Activated CD4-positive, alpha-beta memory T cell treated with anti-CD3 and anti-CD28 coated beads, Interleukin-2, amount 10 ng/mL, durations not matched to agents 7 days and 5 days (primary cell): ENCODE measurements around the gene TMEM145. TPM values are rescaled to one million over a fixed set of nuclear protein-coding genes. Genes with fewer than 3 reads are reported as not detected.
A peak's percentile ranks its signal among the peaks of the same experiment; 100 is the strongest.

Experiments
- CTCF ChIA-PET: fragments of 350-600 bp; sonication (Branson Sonifier 250); formaldehyde crosslinking; loops from one replicate; lab custom pipeline; 2021; ENCODE audit warnings: antibody characterized with exemption, inconsistent platforms; lab: Charles Lee
- POLR2A ChIA-PET: fragments of 350-600 bp; sonication (Branson Sonifier 250); formaldehyde crosslinking; loops from one replicate; lab custom pipeline; 2021; ENCODE audit warnings: antibody characterized with exemption; lab: Charles Lee
- DNase-seq: peaks from one replicate; pipeline ENCODE4 v3.0.0-alpha.2; 2020
- H3K27ac Mint-ChIP-seq: one replicate; pipeline ENCODE4 v1.8.0; 2021; ENCODE audit warnings: mild to moderate bottlenecking, mixed read lengths
- H3K27me3 Mint-ChIP-seq: one replicate; pipeline ENCODE4 v1.8.0; 2021; ENCODE audit warnings: mixed read lengths
- H3K36me3 Mint-ChIP-seq: one replicate; pipeline ENCODE4 v1.8.0; 2021; ENCODE audit warnings: low read depth, mixed read lengths
- H3K4me1 Mint-ChIP-seq: one replicate; pipeline ENCODE4 v1.8.0; 2021; ENCODE audit warnings: mixed read lengths
- H3K4me3 Mint-ChIP-seq: one replicate; pipeline ENCODE4 v1.8.0; 2021; ENCODE audit warnings: mild to moderate bottlenecking, mixed read lengths
- H3K9me3 Mint-ChIP-seq: one replicate; pipeline ENCODE4 v1.8.0; 2021; ENCODE audit warnings: mixed read lengths
- total RNA-seq, 2 experiments: library from RNA; stranded (reverse); gene quantifications; one replicate each; pipeline ENCODE4 v1.2.3, GENCODE V29; 2021

TMEM145 gene
- total RNA-seq, 2 experiments from 2014 or later, result 0.23 TPM; not detected in 1

DNA sequence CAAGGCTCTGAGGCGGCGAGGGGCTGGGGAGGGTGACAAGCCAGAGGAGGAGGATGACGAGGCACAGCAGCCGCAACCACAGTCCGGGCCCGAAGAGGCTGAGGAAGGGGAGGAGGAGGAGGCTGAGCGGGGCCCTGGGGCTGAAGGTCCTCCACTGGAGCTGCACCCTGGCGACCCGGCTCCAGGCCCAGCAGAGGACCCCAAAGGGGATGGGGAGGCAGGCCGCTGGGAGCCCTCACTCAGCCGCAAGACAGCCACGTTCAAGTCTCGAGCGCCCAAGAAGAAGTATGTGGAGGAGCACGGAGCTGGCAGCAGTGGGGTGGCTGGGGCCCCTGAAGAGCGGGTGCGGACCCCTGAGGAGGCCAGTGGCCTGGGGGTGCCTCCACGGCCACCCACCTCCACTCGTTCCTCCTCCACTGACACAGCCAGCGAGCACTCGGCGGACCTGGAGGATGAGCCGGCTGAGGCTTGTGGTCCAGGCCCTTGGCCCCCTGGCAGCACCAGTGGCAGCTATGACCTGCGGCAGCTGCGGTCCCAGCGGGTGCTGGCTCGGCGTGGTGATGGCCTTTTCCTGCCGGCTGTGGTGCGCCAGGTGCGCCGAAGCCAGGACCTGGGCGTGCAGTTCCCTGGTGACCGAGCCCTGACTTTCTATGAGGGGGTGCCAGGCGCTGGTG lies 41.1 kb upstream of the TMEM145 start:
- Mint-ChIP-seq H3K27ac (no peak overlapping the region), H3K27me3 (no peaks in the 10 kb centered on the region), H3K4me1 (peaks cover 57% of the 10 kb centered on the region), H3K36me3 (peaks cover 50% of the 10 kb centered on the region), H3K4me3 (no peak overlapping the region), H3K9me3 (no peaks in the 10 kb centered on the region)
- ChIA-PET POLR2A (interaction anchor here (1.1 to 3.5 kb wide), 6 partner anchors 8 to 72 kb away, joined by 3 to 48 read pairs (median 18); partner anchors contain the start of gene GSK3A), CTCF (interaction anchor here (2.1 to 3.2 kb wide), 2 partner anchors 7 to 29 kb away, joined by 10 to 43 read pairs; partner anchors contain the start of gene GSK3A)
- DNase-seq, result no peak

GRCh38 chr19:42272535-42272897 lies 40.6 kb upstream of the TMEM145 start:
- Mint-ChIP-seq H3K4me1 (peaks cover 60% of the 10 kb centered on the region), H3K27ac (no peak overlapping the region), H3K9me3 (no peaks in the 10 kb centered on the region), H3K27me3 (no peaks in the 10 kb centered on the region), H3K36me3 (peaks cover 50% of the 10 kb centered on the region), H3K4me3 (no peak overlapping the region)
- no peak for DNase-seq
- POLR2A ChIA-PET, result interaction anchor here (1.1 to 1.5 kb wide), 2 partner anchors 10 to 28 kb away, joined by 3 to 4 read pairs; no protein-coding TSS in a partner anchor
- CTCF ChIA-PET, result no interaction called here

DNA sequence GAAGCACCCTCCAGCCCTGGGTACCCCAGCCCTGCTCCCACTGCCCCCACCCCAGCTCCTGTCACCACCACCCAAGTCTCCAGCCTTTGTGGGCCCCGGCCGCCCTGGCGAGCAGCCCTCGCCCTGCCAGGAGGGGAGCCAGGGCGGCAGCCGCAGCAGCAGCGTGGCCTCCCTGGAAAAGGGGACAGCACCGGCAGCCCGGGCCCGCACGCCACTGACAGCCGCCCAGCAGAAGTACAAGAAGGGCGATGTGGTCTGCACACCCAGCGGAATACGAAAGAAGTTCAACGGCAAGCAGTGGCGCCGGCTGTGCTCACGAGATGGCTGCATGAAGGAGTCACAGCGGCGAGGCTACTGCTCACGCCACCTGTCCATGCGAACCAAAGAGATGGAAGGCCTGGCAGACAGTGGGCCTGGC lies 40.1 kb upstream of the TMEM145 start:
- no peak for DNase-seq
- peaks cover 50% of the 10 kb centered on the region for H3K36me3 Mint-ChIP-seq
- H3K27me3 Mint-ChIP-seq, result no peaks in the 10 kb centered on the region
- POLR2A ChIA-PET, result interaction anchor here (1.1 to 1.5 kb wide), 2 partner anchors 10 to 29 kb away, joined by 3 to 4 read pairs; no protein-coding TSS in a partner anchor
- no peak overlapping the region for H3K4me3 Mint-ChIP-seq
- CTCF ChIA-PET, result no interaction called here
- H3K4me1 Mint-ChIP-seq, result peaks cover 58% of the 10 kb centered on the region
- H3K27ac Mint-ChIP-seq, result no peak overlapping the region
- H3K9me3 Mint-ChIP-seq, result no peaks in the 10 kb centered on the region

- DNase-seq, result no peak
- Mint-ChIP-seq H3K36me3 (peaks cover 56% of the 10 kb centered on the region), H3K27ac (no peak overlapping the region), H3K4me3 (no peak overlapping the region), H3K27me3 (no peaks in the 10 kb centered on the region), H3K9me3 (no peaks in the 10 kb centered on the region), H3K4me1 (peaks cover 62% of the 10 kb centered on the region)
- ChIA-PET POLR2A (interaction anchor here (1.2 to 10.0 kb wide), 3 partner anchors 9 to 29 kb away, joined by 3 to 106 read pairs (median 3); partner anchors contain the start of gene GSK3A), CTCF (no interaction called here)
These were observed 39.6 kb upstream of the TMEM145 start for GRCh38 chr19:42273407-42274064.

DNA sequence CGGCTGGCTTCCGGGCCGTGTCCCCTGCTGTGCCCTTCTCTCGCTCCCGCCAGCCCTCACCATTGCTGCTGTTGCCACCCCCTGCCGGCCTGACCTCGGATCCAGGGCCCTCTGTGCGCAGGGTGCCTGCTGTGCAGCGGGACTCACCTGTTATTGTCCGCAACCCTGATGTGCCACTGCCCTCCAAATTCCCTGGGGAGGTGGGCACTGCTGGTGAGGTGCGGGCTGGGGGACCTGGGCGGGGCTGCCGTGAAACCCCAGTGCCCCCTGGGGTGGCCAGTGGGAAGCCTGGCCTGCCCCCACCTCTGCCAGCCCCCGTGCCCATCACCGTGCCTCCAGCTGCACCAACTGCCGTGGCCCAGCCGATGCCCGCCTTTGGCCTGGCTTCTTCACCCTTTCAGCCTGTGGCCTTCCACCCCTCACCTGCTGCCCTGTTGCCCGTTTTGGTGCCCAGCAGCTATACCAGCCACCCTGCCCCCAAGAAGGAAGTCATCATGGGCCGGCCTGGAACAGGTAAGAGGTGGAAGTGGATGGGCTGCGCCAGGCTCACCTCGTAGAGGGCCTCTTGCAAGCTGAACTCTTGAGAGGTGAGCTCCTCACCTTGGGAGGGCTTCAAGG lies 38.9 kb upstream of the TMEM145 start:
- Mint-ChIP-seq H3K9me3 (no peaks in the 10 kb centered on the region), H3K27ac (peak overlapping the region; percentile 62), H3K27me3 (no peaks in the 10 kb centered on the region), H3K4me1 (peaks cover 68% of the 10 kb centered on the region), H3K36me3 (peaks cover 58% of the 10 kb centered on the region), H3K4me3 (no peak overlapping the region)
- no peak for DNase-seq
- CTCF ChIA-PET, result interaction anchor here (0.9 kb wide), 1 partner anchor 142 kb away, joined by 3 read pairs; the partner anchor contains the start of gene POU2F2
- POLR2A ChIA-PET, result interaction anchor here (0.9 to 10.0 kb wide), 6 partner anchors 9 to 141 kb away, joined by 3 to 106 read pairs (median 4); partner anchors contain the start of genes ERF, GSK3A and POU2F2

DNA sequence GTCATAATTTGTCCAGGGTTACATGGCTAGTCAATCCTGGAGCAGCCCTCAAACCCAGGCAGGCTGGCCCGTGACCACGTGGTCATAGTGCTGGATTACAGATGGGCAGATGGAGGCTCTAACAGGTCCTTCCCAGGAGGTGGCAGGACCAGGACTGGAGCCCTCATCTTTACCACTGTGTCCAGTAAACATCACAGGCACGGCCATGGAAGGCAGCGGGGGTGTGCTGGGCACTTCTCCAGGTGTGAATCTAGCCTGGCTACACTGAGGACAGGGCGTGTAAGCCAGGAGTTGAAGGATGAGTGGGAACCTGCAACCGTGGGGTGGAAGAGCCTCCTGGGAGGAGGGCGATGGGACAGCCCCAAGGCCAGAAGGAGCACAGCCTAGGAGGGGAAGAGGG lies 38.0 kb upstream of the TMEM145 start:
- Mint-ChIP-seq H3K27me3 (no peaks in the 10 kb centered on the region), H3K9me3 (no peaks in the 10 kb centered on the region), H3K4me1 (peaks cover 67% of the 10 kb centered on the region), H3K36me3 (peaks cover 51% of the 10 kb centered on the region), H3K27ac (peak overlapping the region; percentile 76), H3K4me3 (peak overlapping the region; percentile 43)
- DNase-seq, result no peak
- CTCF ChIA-PET, result interaction anchor here (0.6 to 0.9 kb wide), 2 partner anchors 143 to 1171 kb away, joined by 3 read pairs; partner anchors contain the start of gene POU2F2
- POLR2A ChIA-PET, result interaction anchor here (1.0 to 10.0 kb wide), 4 partner anchors 8 to 142 kb away, joined by 3 to 106 read pairs (median 4); partner anchors contain the start of genes ERF, GSK3A and POU2F2

GRCh38 chr19:42275517-42275916 lies 37.6 kb upstream of the TMEM145 start:
- POLR2A ChIA-PET, result interaction anchor here (1.0 to 10.0 kb wide), 2 partner anchors 31 to 143 kb away, joined by 3 to 106 read pairs; partner anchors contain the start of genes GSK3A and POU2F2
- H3K9me3 Mint-ChIP-seq, result no peaks in the 10 kb centered on the region
- H3K36me3 Mint-ChIP-seq, result peaks cover 49% of the 10 kb centered on the region
- peak overlapping the region; percentile 54 for H3K4me3 Mint-ChIP-seq
- no peak for DNase-seq
- peaks cover 63% of the 10 kb centered on the region for H3K4me1 Mint-ChIP-seq
- CTCF ChIA-PET, result interaction anchor here (0.6 kb wide), 2 partner anchors 143 to 1170 kb away, joined by 3 read pairs; no protein-coding TSS in a partner anchor
- H3K27ac Mint-ChIP-seq, result peak overlapping the region; percentile 93
- H3K27me3 Mint-ChIP-seq, result no peaks in the 10 kb centered on the region

DNA sequence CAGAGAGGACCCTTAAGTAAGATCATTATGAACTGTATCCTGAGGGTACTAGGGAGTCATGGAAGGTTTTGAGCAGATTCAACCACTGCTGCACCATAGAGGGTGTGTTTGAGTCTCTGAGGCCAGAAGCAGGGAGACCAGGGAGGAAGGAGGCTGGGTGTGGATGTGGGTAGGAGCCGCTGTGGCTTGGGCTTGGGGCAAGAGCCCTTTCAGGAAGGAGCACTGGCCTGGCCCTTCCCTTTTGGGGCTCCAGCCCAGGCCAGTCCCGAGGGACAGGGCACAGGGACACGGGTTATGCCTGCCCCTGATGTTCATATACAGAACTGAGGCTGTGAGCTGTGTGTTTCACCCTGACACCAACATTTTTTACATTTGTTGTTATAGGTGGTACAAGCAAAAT lies 36.8 kb upstream of the TMEM145 start:
- POLR2A ChIA-PET, result interaction anchor here (10.0 kb wide), 1 partner anchor 32 kb away, joined by 106 read pairs; the partner anchor contains the start of gene GSK3A
- H3K27ac Mint-ChIP-seq, result peak overlapping the region; percentile 93
- no peak for DNase-seq
- peaks cover 45% of the 10 kb centered on the region for H3K36me3 Mint-ChIP-seq
- peak overlapping the region; percentile 54 for H3K4me3 Mint-ChIP-seq
- CTCF ChIA-PET, result no interaction called here
- H3K9me3 Mint-ChIP-seq, result no peaks in the 10 kb centered on the region
- peaks cover 57% of the 10 kb centered on the region for H3K4me1 Mint-ChIP-seq
- H3K27me3 Mint-ChIP-seq, result no peaks in the 10 kb centered on the region

DNA sequence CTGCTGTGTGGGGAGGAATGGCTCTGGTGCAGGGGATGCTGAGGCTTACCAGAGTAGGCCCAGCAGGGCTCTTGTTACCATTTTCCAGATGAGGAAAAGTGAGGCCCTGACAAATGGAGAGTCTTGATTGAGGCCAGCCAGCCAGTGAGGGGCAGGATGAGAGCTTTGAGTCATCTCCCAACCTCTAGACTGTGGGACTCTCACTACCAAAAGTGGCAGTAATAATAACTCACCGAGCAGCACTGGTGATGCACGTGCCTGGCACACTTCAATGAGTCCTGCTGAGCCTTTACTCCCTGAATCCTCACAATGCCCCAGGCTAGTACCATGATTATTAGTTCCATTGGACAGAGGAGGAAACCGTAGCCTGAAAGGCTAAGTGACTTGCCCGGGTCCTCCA lies 36.3 kb upstream of the TMEM145 start:
- H3K4me1 Mint-ChIP-seq, result peaks cover 53% of the 10 kb centered on the region
- H3K27ac Mint-ChIP-seq, result peak overlapping the region; percentile 93
- ChIA-PET CTCF (interaction anchor here (0.7 kb wide), 1 partner anchor 144 kb away, joined by 3 read pairs; the partner anchor contains the start of gene POU2F2), POLR2A (interaction anchor here (1.5 to 10.0 kb wide), 4 partner anchors 7 to 78 kb away, joined by 4 to 106 read pairs (median 5); partner anchors contain the start of genes CIC and GSK3A)
- H3K9me3 Mint-ChIP-seq, result no peaks in the 10 kb centered on the region
- peaks cover 41% of the 10 kb centered on the region for H3K36me3 Mint-ChIP-seq
- no peak overlapping the region for H3K4me3 Mint-ChIP-seq
- DNase-seq, result peak; percentile 51
- H3K27me3 Mint-ChIP-seq, result no peaks in the 10 kb centered on the region

DNA sequence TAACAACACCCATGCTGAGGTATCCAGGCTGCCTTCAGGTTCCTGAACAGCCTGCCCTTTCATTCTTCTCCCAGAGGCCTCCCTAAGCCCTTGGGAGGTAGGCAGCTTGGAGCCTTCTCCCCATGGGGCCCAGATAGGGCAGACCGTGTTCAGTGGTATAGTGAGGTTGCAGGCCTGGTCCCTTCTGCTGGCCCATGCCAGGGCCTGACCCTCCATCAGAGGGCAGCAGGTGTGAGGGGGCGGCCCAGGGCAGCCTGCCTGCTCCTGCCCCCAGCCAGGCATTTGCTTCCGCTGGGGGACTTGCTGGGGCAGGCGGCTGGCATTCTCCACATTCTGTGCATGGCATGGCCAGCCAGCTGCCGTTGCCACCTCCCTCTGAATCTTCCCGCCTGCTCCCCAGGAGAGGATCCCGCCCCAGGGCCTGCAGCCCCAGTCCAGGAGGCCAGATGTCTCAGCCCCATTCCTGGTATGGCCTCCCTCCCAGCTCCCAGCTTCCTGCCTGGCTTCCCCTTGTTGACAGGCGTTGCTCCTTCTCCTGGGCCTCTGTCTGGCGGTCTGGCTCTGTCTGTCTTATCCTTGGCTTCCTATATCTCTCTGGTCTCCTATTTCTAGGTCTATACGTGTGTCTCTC lies 35.2 kb upstream of the TMEM145 start:
- ChIA-PET CTCF (interaction anchor here (0.7 to 3.4 kb wide), 4 partner anchors 10 to 145 kb away, joined by 3 to 64 read pairs (median 6); partner anchors contain the start of genes GSK3A and POU2F2), POLR2A (interaction anchor here (1.0 to 10.0 kb wide), 7 partner anchors 9 to 92 kb away, joined by 3 to 106 read pairs (median 4); partner anchors contain the start of genes CIC, GSK3A and ZNF526)
- Mint-ChIP-seq H3K27ac (peak overlapping the region; percentile 84), H3K9me3 (no peaks in the 10 kb centered on the region), H3K27me3 (no peaks in the 10 kb centered on the region), H3K4me3 (no peak overlapping the region), H3K36me3 (peaks cover 39% of the 10 kb centered on the region), H3K4me1 (peaks cover 53% of the 10 kb centered on the region)
- no peak for DNase-seq

DNA sequence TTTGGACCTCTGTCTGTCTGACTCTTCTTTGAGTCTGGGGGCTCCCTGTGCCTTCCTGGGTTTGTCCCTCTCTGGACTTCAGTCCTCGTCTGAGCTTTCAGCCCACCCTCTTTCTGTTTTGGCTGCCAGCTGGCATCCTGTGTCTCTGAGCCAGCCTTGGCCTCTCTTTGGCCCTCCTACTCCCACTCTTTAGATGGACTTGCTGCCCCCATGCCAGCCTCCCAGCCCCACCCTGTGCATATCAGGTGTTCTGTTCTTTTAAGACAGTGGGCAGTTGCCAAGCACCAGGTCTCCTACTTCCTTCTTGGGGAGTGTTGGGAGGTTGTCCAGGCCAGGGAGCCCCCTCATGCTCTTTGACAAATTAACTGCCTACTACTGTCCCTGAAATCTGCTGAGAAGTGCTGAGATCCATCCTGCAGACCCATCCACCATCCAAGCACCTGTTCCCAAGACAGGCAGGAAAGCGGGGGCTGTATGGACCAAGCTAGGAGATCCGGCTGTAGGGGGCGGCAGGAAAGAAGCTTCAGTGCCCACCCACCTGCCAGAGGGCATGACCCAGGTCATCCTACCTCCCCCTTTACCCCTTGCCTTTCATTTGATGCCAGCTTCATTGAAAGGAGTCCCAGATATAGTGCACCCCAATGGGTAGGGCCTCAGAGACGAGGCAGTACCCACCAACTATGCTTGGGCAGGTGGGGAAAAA lies 34.5 kb upstream of the TMEM145 start:
- no peaks in the 10 kb centered on the region for H3K27me3 Mint-ChIP-seq
- CTCF ChIA-PET, result interaction anchor here (1.1 to 3.4 kb wide), 15 partner anchors 8 to 168 kb away, joined by 3 to 64 read pairs (median 11); partner anchors contain the start of genes CIC, ERF, GSK3A and POU2F2
- H3K9me3 Mint-ChIP-seq, result no peaks in the 10 kb centered on the region
- H3K4me1 Mint-ChIP-seq, result peaks cover 51% of the 10 kb centered on the region
- POLR2A ChIA-PET, result interaction anchor here (1.2 to 10.0 kb wide), 12 partner anchors 8 to 93 kb away, joined by 3 to 106 read pairs (median 5); partner anchors contain the start of genes CIC, GSK3A and ZNF526
- DNase-seq, result no peak
- no peak overlapping the region for H3K4me3 Mint-ChIP-seq
- H3K27ac Mint-ChIP-seq, result peak overlapping the region; percentile 84
- peaks cover 33% of the 10 kb centered on the region for H3K36me3 Mint-ChIP-seq
